Stomach (tissue), 9 donors: ENCODE results near the gene CALM3. TPM values are rescaled to one million over a fixed set of nuclear protein-coding genes. Genes with fewer than 3 reads are reported as not detected.
"Not testable (repeated sequence)": the region's sequence is repeated elsewhere in the genome, so short reads cannot be mapped to it uniquely, and the experiment has no call there.

Experiments used
- DNase-seq, 2 donors: peaks; one replicate each; pipeline versions ENCODE4 v3.0.0 to v3.0.0-alpha.2; 2013 to 2019
- H3K27ac ChIP-seq, 5 donors: fragments of 200-600 bp in 4 of 5; sonication (generic) in 4 of 5; one replicate each; pipeline ENCODE4 v1.5.1; 2013 to 2019; ENCODE audit warnings: mild to moderate bottlenecking in 1 of 5, moderate library complexity in 1 of 5
- H3K27me3 ChIP-seq, 3 donors: fragments of 200-600 bp; sonication (generic); one replicate each; pipeline ENCODE4 v1.5.1; 2017 to 2019; ENCODE audit warnings: mixed run types in 1 of 3
- H3K36me3 ChIP-seq, 4 donors: fragments of 200-600 bp; sonication (generic); 1 replicate in 3 of 4; 2 replicates in 1 of 4; pipeline ENCODE4 v1.5.1; 2016 to 2019
- H3K4me1 ChIP-seq, 4 donors: fragments of 200-600 bp; sonication (generic); one replicate each; pipeline ENCODE4 v1.5.1; 2016 to 2019
- H3K4me3 ChIP-seq, 4 donors: fragments of 200-600 bp; sonication (generic) in 3 of 4; one replicate each; pipeline ENCODE4 v1.5.1; 2016 to 2019; ENCODE audit warnings: mild to moderate bottlenecking in 1 of 4
- H3K9me3 ChIP-seq, 4 donors: fragments of 200-600 bp; sonication (generic); one replicate each; pipeline ENCODE4 v1.5.1; 2016 to 2019
- EP300 ChIP-seq: sonication (generic); formaldehyde crosslinking; IDR thresholded peaks from one replicate; pipeline ENCODE4 v1.6.1; 2017; ENCODE audit warnings: antibody characterized with exemption
- POLR2A ChIP-seq, 4 donors: fragments of 450-650 bp; IDR thresholded peaks; one replicate each; pipeline ENCODE4 v1.6.1; 2016; ENCODE audit warnings: antibody characterized with exemption in 4 of 4, control low read depth in 2 of 4, mild to moderate bottlenecking in 1 of 4, moderate library complexity in 1 of 4
- POLR2AphosphoS5 ChIP-seq, 3 donors: sonication (generic); formaldehyde crosslinking; IDR thresholded peaks; one replicate each; pipeline ENCODE4 v1.6.1; 2016; ENCODE audit warnings: antibody characterized with exemption in 3 of 3
- WGBS, 5 donors: extraction: QIAGEN DNeasy Blood & Tissue Kit in 3 of 5; methylation state at CpG; one replicate each; pipeline versions ENCODE4 v1.1.5 to v1.1.7; 2013 to 2018; 5-methylcytosine and 5-hydroxymethylcytosine counted together
- intact Hi-C: fragments of 100-400 bp; cut with DNase I; formaldehyde crosslinking; loops from one replicate; pipeline ENCODE4 v1.15.1; 2023; ENCODE audit warnings: low total_unique reads
- polyA plus RNA-seq, 3 donors: library from polyadenylated mRNA; stranded (reverse); fragments of 200-250 nt; gene quantifications; one replicate each; pipeline ENCODE4 v1.2.3, GENCODE V29; 2013
- total RNA-seq, 5 donors: library from RNA; depleted of rRNA; stranded (reverse); fragments of >200 nt; gene quantifications; one replicate each; pipeline versions ENCODE4 v1.1.0 to v1.2.3, GENCODE V29; 2014 to 2016
- TF ChIP-seq, protein P1 (sequence below), 7 experiments: fragments of 450-650 bp in 4 of 7; fragments of 200-600 bp in 3 of 7; sonication (generic) in 3 of 7; IDR thresholded peaks; one replicate each; pipeline ENCODE4 v1.5.1; 2016 to 2019; ENCODE audit warnings: antibody characterized with exemption in 7 of 7, control low read depth in 2 of 7, mild to moderate bottlenecking in 1 of 7
- donor health status: healthy with polysubstance abuse.
- donor health status: Bipolar disorder and iron deficiency.
- donor health status: healthy.

CALM3 gene
- total and polyA plus RNA-seq, 8 donors: 84.2 to 203 (median 112) TPM

DNA sequence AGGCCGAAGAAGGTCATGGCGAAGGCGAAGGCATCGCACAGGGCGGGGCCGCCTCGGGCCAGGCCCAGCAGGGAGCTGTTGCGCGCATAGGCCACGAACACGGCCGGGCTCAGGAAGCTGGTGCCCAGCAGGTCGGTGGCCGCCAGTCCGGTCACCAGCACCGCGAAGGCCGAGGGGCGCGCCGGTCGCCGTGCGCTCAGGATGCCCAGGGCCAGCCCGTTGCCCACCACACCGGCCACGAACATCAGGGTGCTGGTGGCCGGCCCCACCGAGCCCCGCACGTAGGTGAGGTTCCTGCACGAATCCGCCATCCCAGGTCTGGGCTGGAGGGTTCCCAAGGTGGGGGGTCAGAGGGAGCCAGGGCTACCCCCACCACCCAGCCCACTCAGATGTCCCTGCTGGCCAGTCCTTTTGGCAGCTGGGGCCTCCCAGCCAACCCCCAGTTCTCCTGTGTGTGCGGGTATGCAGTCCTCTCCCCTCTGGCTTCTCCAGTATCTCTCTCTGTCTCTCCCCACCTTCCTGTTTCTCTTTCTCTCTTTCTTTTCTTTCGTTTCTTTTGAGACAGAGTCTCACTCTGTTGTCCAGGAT lies 22.9 kb downstream of the CALM3 start:
- Histone ChIP-seq H3K9me3 (no peaks in the 10 kb centered on the region), H3K4me1 (peaks cover 45 to 70% (median 56%) of the 10 kb centered on the region in 4 donors), H3K27me3 (no peaks in the 10 kb centered on the region), H3K27ac (peak overlapping the region in 4 of 5 donors; percentile 84 to 87 (median 86)), H3K36me3 (no peaks in the 10 kb centered on the region), H3K4me3 (peak overlapping the region; percentile 29 to 40 (median 33))
- 83 to 91% (median 89%) methylated on average over 19 to 35 of the region's 35 CpGs for WGBS, 5 donors
- DNase-seq: no peak
- TF ChIP-seq POLR2A (IDR thresholded peaks at IDR 0.05) (no peak), POLR2AphosphoS5 (IDR thresholded peaks at IDR 0.05) (no peak), EP300 (no peak)
- TF ChIP-seq, protein P1, sequence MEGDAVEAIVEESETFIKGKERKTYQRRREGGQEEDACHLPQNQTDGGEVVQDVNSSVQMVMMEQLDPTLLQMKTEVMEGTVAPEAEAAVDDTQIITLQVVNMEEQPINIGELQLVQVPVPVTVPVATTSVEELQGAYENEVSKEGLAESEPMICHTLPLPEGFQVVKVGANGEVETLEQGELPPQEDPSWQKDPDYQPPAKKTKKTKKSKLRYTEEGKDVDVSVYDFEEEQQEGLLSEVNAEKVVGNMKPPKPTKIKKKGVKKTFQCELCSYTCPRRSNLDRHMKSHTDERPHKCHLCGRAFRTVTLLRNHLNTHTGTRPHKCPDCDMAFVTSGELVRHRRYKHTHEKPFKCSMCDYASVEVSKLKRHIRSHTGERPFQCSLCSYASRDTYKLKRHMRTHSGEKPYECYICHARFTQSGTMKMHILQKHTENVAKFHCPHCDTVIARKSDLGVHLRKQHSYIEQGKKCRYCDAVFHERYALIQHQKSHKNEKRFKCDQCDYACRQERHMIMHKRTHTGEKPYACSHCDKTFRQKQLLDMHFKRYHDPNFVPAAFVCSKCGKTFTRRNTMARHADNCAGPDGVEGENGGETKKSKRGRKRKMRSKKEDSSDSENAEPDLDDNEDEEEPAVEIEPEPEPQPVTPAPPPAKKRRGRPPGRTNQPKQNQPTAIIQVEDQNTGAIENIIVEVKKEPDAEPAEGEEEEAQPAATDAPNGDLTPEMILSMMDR (IDR thresholded peaks at IDR 0.05): no peak
- intact Hi-C loops: no loop called here

- peak in 1 of 2 donors; percentile 90 for DNase-seq
- H3K27ac ChIP-seq: peak within 1 kb of the TSS; percentile 49 to 87 (median 86)
- H3K27me3 ChIP-seq: no peaks in the 10 kb centered on the region
- peaks cover 38 to 69% (median 51%) of the 10 kb centered on the region in 4 donors for H3K4me1 ChIP-seq
- H3K4me3 ChIP-seq: peak within 1 kb of the TSS; percentile 29 to 40 (median 33)
- TF ChIP-seq, protein P1 (IDR thresholded peaks at IDR 0.05): no peak
- TF ChIP-seq EP300: no peak
- TF ChIP-seq POLR2AphosphoS5 (IDR thresholded peaks at IDR 0.05): peak in 2 of 3 donors; percentile 33 to 49
- no peak for TF ChIP-seq POLR2A (IDR thresholded peaks at IDR 0.05)
- H3K9me3 ChIP-seq: no peaks in the 10 kb centered on the region
- WGBS, 5 donors: 19 to 32% (median 28%) methylated on average over 13 of the region's 13 CpGs
- H3K36me3 ChIP-seq: no peaks in the 10 kb centered on the region
- intact Hi-C loops: no loop called here
These were observed 24.0 kb downstream of the CALM3 start, which contains the start of gene PTGIR for GRCh38 chr19:46624958-46625661. TSS of gene PTGIR (minus strand) at chr19:46625089. CDS start at chr19:46624225, 864 bp downstream.

DNA sequence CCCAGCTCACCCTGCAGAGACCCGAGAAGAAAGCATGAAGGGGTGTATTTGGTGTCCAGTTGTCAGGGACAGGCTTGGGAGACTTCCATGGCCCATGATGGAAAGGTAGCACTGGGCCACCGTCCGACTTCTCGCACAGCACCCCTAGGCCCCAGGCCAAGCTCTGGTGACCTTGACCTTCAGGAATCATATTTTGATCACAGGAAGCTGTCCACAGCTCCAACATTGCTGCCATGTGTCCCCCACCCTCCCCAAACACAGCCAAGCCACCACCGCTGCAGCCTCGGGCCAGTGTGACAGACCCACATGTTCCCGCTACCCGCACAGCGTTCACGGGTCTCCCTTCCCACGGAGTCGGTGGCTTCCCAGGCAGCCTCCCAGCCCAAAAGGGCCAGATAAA lies 24.6 kb downstream of the CALM3 start:
- Histone ChIP-seq H3K4me3 (no peak overlapping the region), H3K9me3 (no peaks in the 10 kb centered on the region), H3K27ac (peak overlapping the region; percentile 32 to 87 (median 86)), H3K36me3 (no peaks in the 10 kb centered on the region), H3K27me3 (no peaks in the 10 kb centered on the region), H3K4me1 (peaks cover 32 to 66% (median 49%) of the 10 kb centered on the region in 4 donors)
- TF ChIP-seq POLR2A (IDR thresholded peaks at IDR 0.05): no peak
- no peak for TF ChIP-seq EP300
- no peak for TF ChIP-seq POLR2AphosphoS5 (IDR thresholded peaks at IDR 0.05)
- TF ChIP-seq, protein P1 (IDR thresholded peaks at IDR 0.05): no peak
- 79 to 88% (median 87%) methylated on average over 9 to 12 of the region's 12 CpGs for WGBS, 5 donors
- no peak for DNase-seq
- intact Hi-C loops: no loop called here

DNA sequence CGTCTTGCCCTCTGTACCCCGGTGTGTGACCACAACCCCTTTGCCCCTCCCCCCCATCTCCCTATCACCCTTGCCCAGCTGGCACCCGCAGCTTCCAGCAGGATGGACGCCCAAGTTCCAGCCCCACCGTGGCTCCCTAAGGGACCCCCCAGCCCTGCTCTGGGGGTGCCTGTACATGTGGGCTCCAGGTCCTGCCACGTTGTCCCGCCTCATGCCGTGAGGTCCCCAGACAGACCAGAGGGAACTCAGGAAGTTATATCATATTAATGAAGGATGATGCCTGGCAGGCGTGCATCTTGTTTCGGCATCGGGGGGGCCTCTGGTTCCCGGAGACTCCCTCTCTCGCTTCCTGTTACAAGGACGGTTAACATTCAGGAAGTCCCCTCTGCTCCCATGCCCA lies 25.3 kb downstream of the CALM3 start:
- TF ChIP-seq POLR2AphosphoS5 (IDR thresholded peaks at IDR 0.05): no peak
- TF ChIP-seq POLR2A (IDR thresholded peaks at IDR 0.05): no peak
- DNase-seq: no peak
- intact Hi-C loops: no loop called here
- no peaks in the 10 kb centered on the region for H3K9me3 ChIP-seq
- H3K27me3 ChIP-seq: no peaks in the 10 kb centered on the region
- no peak overlapping the region for H3K4me3 ChIP-seq
- H3K27ac ChIP-seq: peak overlapping the region in 4 of 5 donors; percentile 84 to 87 (median 86)
- H3K36me3 ChIP-seq: no peaks in the 10 kb centered on the region
- peaks cover 26 to 61% (median 46%) of the 10 kb centered on the region in 4 donors for H3K4me1 ChIP-seq
- WGBS, 5 donors: 63 to 81% (median 74%) methylated on average over 12 to 14 of the region's 14 CpGs

DNA sequence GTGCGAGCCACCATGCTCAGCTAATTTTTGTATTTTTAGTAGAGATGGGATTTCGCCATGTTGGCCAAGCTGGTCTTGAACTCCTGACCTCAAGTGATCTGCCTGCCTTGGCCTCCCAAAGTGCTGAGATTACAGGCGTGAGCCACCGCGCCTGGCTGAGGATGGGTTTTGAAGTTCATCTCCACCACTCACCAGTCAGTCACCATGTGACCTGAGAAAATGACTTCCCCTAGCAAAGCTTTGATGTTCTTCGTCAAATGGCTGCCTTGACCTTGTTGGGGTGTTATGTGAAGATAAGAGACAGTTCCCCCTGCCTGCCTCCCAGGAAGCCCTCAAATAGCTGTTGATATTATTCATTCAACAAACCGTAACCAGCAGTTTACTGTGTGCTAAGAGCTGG lies 27.8 kb downstream of the CALM3 start:
- intact Hi-C loops, H3K9me3 ChIP-seq, H3K4me3 ChIP-seq, DNase-seq, H3K27ac ChIP-seq, H3K36me3 ChIP-seq: not testable (repeated sequence)
- H3K27me3 ChIP-seq: peaks cover 0 to 11% (median 0%) of the 10 kb centered on the region in 3 donors
- WGBS, 5 donors: 80 to 94% (median 92%) methylated on average over 4 to 7 of the region's 7 CpGs
- peaks cover 29 to 49% (median 39%) of the 10 kb centered on the region in 4 donors for H3K4me1 ChIP-seq
